Adipose tissue (tissue), 3 donors: ENCODE measurements around the gene TERT. TPM values are rescaled to one million over a fixed set of nuclear protein-coding genes. Genes with fewer than 3 reads are reported as not detected.
"Not testable (repeated sequence)": the region's sequence is repeated elsewhere in the genome, so short reads cannot be mapped to it uniquely, and the experiment has no call there.

Source experiments
- H3K27ac ChIP-seq: one replicate; pipeline ENCODE4 v1.5.1; 2013; ENCODE audit warnings: low read depth, low read length
- whole genome bisulfite sequencing, 3 donors: extraction: QIAGEN DNeasy Blood & Tissue Kit; methylation state at CpG; one replicate each; pipeline ENCODE4 v1.1.7; 2013; 5-methylcytosine and 5-hydroxymethylcytosine counted together
- polyA plus RNA-seq, 3 donors: library from polyadenylated mRNA; stranded (reverse); fragments of 200-250 nt; gene quantifications; one replicate each; pipeline ENCODE4 v1.2.3, GENCODE V29; 2013
- donor health status: healthy with polysubstance abuse.
- donor health status: Bipolar disorder and iron deficiency.
- donor health status: healthy.

Gene TERT
- polyA plus RNA-seq, 3 donors = 0.02 to 0.03 TPM; not detected in 1

DNA sequence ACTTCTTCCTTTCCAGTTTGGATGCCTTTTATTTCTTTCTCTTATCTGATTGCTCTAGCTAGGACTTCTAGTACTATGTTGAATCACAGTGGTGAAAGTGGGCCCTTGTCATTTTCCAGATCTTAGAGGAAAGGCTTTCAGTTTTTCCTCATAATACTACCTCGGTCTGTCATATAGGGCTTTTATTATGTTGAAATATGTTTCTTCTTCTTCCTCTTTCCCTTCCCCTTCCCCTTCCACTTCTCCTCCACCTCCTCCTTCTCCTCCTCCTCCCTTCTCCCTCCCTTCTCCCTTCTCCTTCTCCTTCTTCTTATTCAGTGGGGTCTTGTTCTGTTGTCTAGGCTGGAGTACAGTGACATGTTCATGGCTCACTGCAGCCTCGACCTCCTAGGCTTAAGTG lies 9.2 kb upstream of the TERT start:
- WGBS, 3 donors = 62 to 80% (median 76%) methylated on average over 2 of the region's 2 CpGs
- no peak overlapping the region for H3K27ac ChIP-seq

DNA sequence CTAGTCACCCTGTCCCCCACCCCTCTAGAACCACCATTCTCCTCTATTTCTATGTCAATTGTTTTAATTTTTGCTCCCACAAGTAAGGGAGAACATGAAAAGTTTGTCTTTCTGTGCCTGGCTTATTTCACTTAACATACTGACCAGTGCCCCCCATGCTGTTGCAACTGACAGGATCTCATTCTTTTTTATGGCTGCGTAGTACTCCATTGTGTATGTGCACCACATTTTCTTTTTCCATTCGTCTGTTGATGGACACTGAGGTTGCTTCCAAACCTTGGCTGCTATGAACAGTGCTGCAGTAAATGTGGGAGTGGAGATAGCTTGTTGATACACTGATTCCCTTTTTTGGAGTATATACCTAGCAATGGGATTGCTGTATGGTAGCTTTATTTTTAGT lies 7.4 kb upstream of the TERT start:
- WGBS, 3 donors = 82 to 85% (median 85%) methylated on average over 2 of the region's 2 CpGs
- no peak overlapping the region for H3K27ac ChIP-seq

GRCh38 chr5:1300581-1301083 lies 5.8 kb upstream of the TERT start:
- no peak overlapping the region for H3K27ac ChIP-seq
- WGBS, 3 donors = 78 to 89% (median 86%) methylated on average over 20 of the region's 20 CpGs

- H3K27ac ChIP-seq = no peak overlapping the region
- WGBS, 3 donors = 68 to 76% (median 72%) methylated on average over 17 of the region's 17 CpGs
Observed at GRCh38 chr5:1299961-1300360, 5.1 kb upstream of the TERT start.

GRCh38 chr5:1299511-1299850 lies 4.6 kb upstream of the TERT start:
- H3K27ac ChIP-seq = no peak overlapping the region
- 84 to 88% (median 86%) methylated on average over 9 of the region's 9 CpGs for WGBS, 3 donors

DNA sequence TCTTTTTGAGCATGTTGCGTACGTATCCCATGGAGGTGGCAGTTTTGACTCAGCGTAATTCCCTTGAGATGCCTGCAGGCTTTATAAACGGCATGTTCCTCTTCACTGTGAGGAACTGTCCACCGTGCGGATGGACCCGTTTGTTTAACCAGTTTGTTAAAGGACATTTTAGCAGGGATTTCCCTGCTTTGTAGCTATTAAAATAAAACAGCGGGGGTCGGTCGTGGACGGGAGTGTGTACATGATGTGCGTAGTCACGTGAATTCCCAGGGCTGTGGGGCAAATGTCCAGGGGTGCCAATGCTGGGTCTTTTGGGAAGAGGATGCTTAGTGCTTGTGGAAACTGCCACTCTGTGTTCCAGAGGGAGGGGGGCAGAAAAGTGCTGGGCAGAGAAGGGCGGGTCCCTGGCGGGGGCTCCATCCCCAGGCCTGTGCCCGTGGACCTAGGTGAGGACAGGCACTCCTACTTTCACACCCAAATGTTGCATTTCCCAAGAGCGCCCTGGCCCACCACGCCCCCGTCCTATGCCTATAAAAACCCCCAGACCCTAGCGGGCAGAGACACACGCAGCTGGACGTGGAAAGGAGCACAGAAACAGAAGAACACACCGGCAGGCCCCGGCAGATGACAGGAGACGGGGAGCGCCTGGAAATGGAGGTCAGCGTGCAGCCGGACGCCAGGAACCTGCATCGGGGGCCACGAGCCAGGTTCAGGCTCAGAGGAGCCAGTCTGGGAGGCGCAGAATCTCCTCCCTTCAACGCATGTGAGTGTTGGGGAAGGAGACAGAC lies 4.0 kb upstream of the TERT start:
- no peak overlapping the region for H3K27ac ChIP-seq
- WGBS, 3 donors = 75 to 82% (median 77%) methylated on average over 28 to 33 of the region's 33 CpGs

GRCh38 chr5:1298067-1298551 lies 3.2 kb upstream of the TERT start:
- 87 to 93% (median 89%) methylated on average over 19 of the region's 19 CpGs for WGBS, 3 donors
- H3K27ac ChIP-seq = no peak overlapping the region

- no peak overlapping the region for H3K27ac ChIP-seq
- WGBS, 3 donors = 76 to 92% (median 88%) methylated on average over 4 of the region's 4 CpGs
Observed at GRCh38 chr5:1297243-1297642, 2.4 kb upstream of the TERT start.

DNA sequence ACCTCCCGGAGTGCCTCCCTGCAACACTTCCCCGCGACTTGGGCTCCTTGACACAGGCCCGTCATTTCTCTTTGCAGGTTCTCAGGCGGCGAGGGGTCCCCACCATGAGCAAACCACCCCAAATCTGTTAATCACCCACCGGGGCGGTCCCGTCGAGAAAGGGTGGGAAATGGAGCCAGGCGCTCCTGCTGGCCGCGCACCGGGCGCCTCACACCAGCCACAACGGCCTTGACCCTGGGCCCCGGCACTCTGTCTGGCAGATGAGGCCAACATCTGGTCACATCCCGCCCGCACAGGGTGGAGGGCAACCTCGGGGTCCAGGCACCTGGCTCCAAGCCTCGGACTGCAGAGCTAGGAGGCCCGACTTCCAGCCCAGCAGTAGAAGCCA lies 776 bp upstream of the TERT start:
- 27 to 40% (median 40%) methylated on average over 22 of the region's 22 CpGs for WGBS, 3 donors
- no peak overlapping the region for H3K27ac ChIP-seq

DNA sequence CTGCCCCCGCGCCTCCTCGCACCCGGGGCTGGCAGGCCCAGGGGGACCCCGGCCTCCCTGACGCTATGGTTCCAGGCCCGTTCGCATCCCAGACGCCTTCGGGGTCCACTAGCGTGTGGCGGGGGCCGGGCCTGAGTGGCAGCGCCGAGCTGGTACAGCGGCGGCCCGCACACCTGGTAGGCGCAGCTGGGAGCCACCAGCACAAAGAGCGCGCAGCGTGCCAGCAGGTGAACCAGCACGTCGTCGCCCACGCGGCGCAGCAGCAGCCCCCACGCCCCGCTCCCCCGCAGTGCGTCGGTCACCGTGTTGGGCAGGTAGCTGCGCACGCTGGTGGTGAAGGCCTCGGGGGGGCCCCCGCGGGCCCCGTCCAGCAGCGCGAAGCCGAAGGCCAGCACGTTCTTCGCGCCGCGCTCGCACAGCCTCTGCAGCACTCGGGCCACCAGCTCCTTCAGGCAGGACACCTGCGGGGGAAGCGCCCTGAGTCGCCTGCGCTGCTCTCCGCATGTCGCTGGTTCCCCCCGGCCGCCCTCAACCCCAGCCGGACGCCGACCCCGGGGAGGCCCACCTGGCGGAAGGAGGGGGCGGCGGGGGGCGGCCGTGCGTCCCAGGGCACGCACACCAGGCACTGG lies 548 bp downstream of the TERT start:
- 25 to 30% (median 29%) methylated on average over 53 to 69 of the region's 69 CpGs for WGBS, 3 donors
- no peak overlapping the region for H3K27ac ChIP-seq

DNA sequence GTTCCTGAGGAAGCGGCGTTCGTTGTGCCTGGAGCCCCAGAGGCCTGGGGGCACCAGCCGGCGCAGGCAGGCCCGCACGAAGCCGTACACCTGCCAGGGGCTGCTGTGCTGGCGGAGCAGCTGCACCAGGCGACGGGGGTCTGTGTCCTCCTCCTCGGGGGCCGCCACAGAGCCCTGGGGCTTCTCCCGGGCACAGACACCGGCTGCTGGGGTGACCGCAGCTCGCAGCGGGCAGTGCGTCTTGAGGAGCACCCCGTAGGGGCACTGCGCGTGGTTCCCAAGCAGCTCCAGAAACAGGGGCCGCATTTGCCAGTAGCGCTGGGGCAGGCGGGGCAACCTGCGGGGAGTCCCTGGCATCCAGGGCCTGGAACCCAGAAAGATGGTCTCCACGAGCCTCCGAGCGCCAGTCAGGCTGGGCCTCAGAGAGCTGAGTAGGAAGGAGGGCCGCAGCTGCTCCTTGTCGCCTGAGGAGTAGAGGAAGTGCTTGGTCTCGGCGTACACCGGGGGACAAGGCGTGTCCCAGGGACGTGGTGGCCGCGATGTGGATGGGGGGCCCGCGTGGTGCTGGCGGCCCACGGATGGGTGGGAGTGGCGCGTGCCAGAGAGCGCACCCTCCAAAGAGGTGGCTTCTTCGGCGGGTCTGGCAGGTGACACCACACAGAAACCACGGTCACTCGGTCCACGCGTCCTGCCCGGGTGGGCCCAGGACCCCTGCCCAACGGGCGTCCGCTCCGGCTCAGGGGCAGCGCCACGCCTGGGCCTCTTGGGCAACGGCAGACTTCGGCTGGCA lies 1.3 kb downstream of the TERT start:
- H3K27ac ChIP-seq = no peak overlapping the region
- 88 to 93% (median 90%) methylated on average over 45 to 60 of the region's 60 CpGs for WGBS, 3 donors

GRCh38 chr5:1292846-1293415 lies 1.9 kb downstream of the TERT start:
- no peak overlapping the region for H3K27ac ChIP-seq
- 83 to 90% (median 87%) methylated on average over 30 of the region's 30 CpGs for WGBS, 3 donors

DNA sequence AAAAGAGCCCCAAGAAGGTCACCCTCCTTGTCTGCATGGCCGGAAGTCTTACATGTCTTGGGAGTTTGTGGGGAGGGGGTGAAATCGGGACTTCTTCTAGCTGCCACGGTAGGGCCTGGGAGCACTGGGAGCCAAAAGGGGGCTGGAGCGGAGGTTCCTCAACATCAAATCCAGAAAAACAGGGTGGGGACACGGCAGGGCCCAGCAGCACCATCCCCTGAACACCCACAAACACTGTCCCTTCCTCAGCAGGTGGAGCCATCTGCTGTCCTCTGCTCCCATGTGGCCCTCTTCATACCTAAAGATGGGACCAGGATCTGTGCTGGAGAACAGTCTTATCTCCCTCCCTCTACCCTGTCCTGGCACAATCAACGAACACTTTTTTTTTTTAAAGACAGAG lies 2.7 kb downstream of the TERT start:
- WGBS, 3 donors = 60 to 80% (median 70%) methylated on average over 6 of the region's 6 CpGs
- no peak overlapping the region for H3K27ac ChIP-seq

DNA sequence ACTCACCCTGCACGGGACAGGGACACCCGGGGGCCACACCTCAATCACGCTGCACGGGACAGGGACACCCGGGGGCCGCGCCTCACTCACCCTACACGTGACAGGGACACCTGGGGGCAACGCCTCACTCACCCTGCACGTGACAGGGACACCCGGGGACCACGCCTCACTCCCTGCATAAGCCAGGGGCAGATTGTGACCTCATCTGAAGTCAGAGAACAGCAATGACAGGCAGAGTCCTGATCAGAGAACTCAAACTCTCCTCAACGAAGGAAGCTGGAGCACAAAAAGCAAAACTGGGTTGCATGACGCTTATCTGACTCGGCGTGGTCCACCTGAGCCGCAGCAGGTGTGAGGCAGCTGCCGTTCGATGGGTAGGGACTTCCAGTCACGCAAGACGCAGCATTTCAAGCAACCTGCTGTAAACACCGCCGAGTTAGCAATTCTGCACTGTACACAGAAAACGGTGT lies 3.2 kb downstream of the TERT start:
- H3K27ac ChIP-seq = no peak overlapping the region
- 72 to 85% (median 81%) methylated on average over 24 of the region's 24 CpGs for WGBS, 3 donors

GRCh38 chr5:1290956-1291355 lies 3.9 kb downstream of the TERT start:
- not testable (repeated sequence) for H3K27ac ChIP-seq
- 81 to 85% (median 81%) methylated on average over 20 to 23 of the region's 24 CpGs for WGBS, 3 donors

- not testable (repeated sequence) for H3K27ac ChIP-seq
- WGBS, 3 donors = 94 to 95% (median 94%) methylated on average over 6 to 28 of the region's 32 CpGs
Observed at GRCh38 chr5:1289559-1289958, 5.3 kb downstream of the TERT start.

GRCh38 chr5:1288439-1289335 lies 6.2 kb downstream of the TERT start:
- no peak overlapping the region for H3K27ac ChIP-seq
- 92 to 94% (median 93%) methylated on average over 37 of the region's 37 CpGs for WGBS, 3 donors

GRCh38 chr5:1285883-1286291 lies 9.0 kb downstream of the TERT start:
- WGBS, 3 donors = 91 to 93% (median 92%) methylated on average over 25 of the region's 25 CpGs
- no peak overlapping the region for H3K27ac ChIP-seq
